H9 (cell line): ENCODE measurements around the gene YJU2. TPM values are rescaled to one million over a fixed set of nuclear protein-coding genes. Genes with fewer than 3 reads are reported as not detected.

ENCODE experiments used
- DNase-seq: peaks from one replicate; pipeline ENCODE4 v3.0.0-alpha.2; 2017
- H2AFZ ChIP-seq: one replicate; pipeline ENCODE4 v1.6.1; 2013; ENCODE audit warnings: mild to moderate bottlenecking, low read length, control low read depth, moderate library complexity
- H2AK5ac ChIP-seq: 2 replicates; pipeline ENCODE4 v1.6.1; 2013; ENCODE audit warnings: low read length, control low read depth, mixed read lengths; ENCODE audit not compliant: insufficient read length
- H2BK120ac ChIP-seq: one replicate; pipeline ENCODE4 v1.6.1; 2013; ENCODE audit warnings: low read depth, mild to moderate bottlenecking, low read length, control low read depth, inconsistent platforms; ENCODE audit not compliant: poor library complexity, severe bottlenecking
- H2BK12ac ChIP-seq: 2 replicates; pipeline ENCODE4 v1.6.1; 2013; ENCODE audit warnings: low read length, control low read depth, mixed read lengths, low read depth; ENCODE audit not compliant: insufficient read length
- H2BK15ac ChIP-seq: 2 replicates; pipeline ENCODE4 v1.6.1; 2013; ENCODE audit warnings: low read depth, low read length, control low read depth
- H2BK20ac ChIP-seq: one replicate; pipeline ENCODE4 v1.6.1; 2013; ENCODE audit warnings: low read depth, mild to moderate bottlenecking, low read length, control low read depth, inconsistent platforms; ENCODE audit not compliant: poor library complexity, severe bottlenecking
- H2BK5ac ChIP-seq: 2 replicates; pipeline ENCODE4 v1.6.1; 2013; ENCODE audit warnings: low read length, control low read depth, mixed read lengths; ENCODE audit not compliant: insufficient read length
- H3K14ac ChIP-seq: 2 replicates; pipeline ENCODE4 v1.6.1; 2013; ENCODE audit warnings: low read length, control low read depth; ENCODE audit not compliant: insufficient read depth
- H3K18ac ChIP-seq: 2 replicates; pipeline ENCODE4 v1.6.1; 2013; ENCODE audit warnings: low read depth, mild to moderate bottlenecking, mixed read lengths, low read length, control low read depth; ENCODE audit not compliant: insufficient read length
- H3K23ac ChIP-seq: 2 replicates; pipeline ENCODE4 v1.6.1; 2013; ENCODE audit warnings: low read length, control low read depth, mixed read lengths, low read depth; ENCODE audit not compliant: insufficient read length
- H3K23me2 ChIP-seq: 2 replicates; pipeline ENCODE4 v1.6.1; 2013; ENCODE audit warnings: low read depth, mild to moderate bottlenecking, mixed read lengths, low read length, control low read depth; ENCODE audit not compliant: insufficient read length, poor library complexity, severe bottlenecking
- H3K27ac ChIP-seq: 2 replicates; pipeline ENCODE4 v1.5.1; 2013; ENCODE audit warnings: low read length, control low read depth, mixed read lengths, low read depth; ENCODE audit not compliant: insufficient read length
- H3K27me3 ChIP-seq: 2 replicates; pipeline ENCODE4 v1.6.1; 2013; ENCODE audit warnings: low read length, control low read depth, inconsistent platforms; ENCODE audit not compliant: insufficient read depth
- H3K4ac ChIP-seq: 2 replicates; pipeline ENCODE4 v1.6.1; 2013; ENCODE audit warnings: low read depth, mild to moderate bottlenecking, control low read depth, inconsistent platforms, low read length, moderate library complexity
- H3K4me1 ChIP-seq: 2 replicates; pipeline ENCODE4 v1.6.1; 2013; ENCODE audit warnings: low read length, control low read depth, inconsistent platforms; ENCODE audit not compliant: insufficient read depth
- H3K4me2 ChIP-seq: 2 replicates; pipeline ENCODE4 v1.6.1; 2013; ENCODE audit warnings: low read length, control low read depth, mixed read lengths; ENCODE audit not compliant: insufficient read length, insufficient read depth
- H3K56ac ChIP-seq: 2 replicates; pipeline ENCODE4 v1.6.1; 2013; ENCODE audit warnings: low read depth, mild to moderate bottlenecking, mixed read lengths, low read length, control low read depth; ENCODE audit not compliant: insufficient read length
- H3K79me1 ChIP-seq: 2 replicates; pipeline ENCODE4 v1.6.1; 2013; ENCODE audit warnings: low read depth, mild to moderate bottlenecking, moderate library complexity, low read length, control low read depth, inconsistent platforms; ENCODE audit not compliant: insufficient read depth, poor library complexity, severe bottlenecking
- H3K79me2 ChIP-seq: 2 replicates; pipeline ENCODE4 v1.6.1; 2013; ENCODE audit warnings: low read length, control low read depth, inconsistent platforms; ENCODE audit not compliant: insufficient read depth
- H3K9ac ChIP-seq: 2 replicates; pipeline ENCODE4 v1.6.1; 2013; ENCODE audit warnings: low read length, control low read depth, mixed read lengths; ENCODE audit not compliant: insufficient read length; ENCODE audit errors: extremely low read depth
- H3K9me3 ChIP-seq: one replicate; pipeline ENCODE4 v1.6.1; 2013; ENCODE audit warnings: low read depth, low read length, inconsistent platforms; ENCODE audit not compliant: control insufficient read depth
- H3T11ph ChIP-seq: one replicate; pipeline ENCODE4 v1.6.1; 2013; ENCODE audit warnings: mild to moderate bottlenecking, low read length, control low read depth, inconsistent platforms
- H4K20me1 ChIP-seq: one replicate; pipeline ENCODE4 v1.6.1; 2013; ENCODE audit not compliant: control insufficient read depth, insufficient read length, insufficient read depth
- H4K5ac ChIP-seq: 2 replicates; pipeline ENCODE4 v1.6.1; 2013; ENCODE audit warnings: low read depth, mild to moderate bottlenecking, mixed read lengths, low read length, control low read depth; ENCODE audit not compliant: insufficient read length
- H4K8ac ChIP-seq: replicated peaks from 2 replicates; pipeline ENCODE4 v1.6.1; 2013; ENCODE audit warnings: low read length, control low read depth, mixed read lengths, low read depth; ENCODE audit not compliant: insufficient read length
- H4K91ac ChIP-seq: 2 replicates; pipeline ENCODE4 v1.6.1; 2013; ENCODE audit warnings: low read depth, mild to moderate bottlenecking, moderate library complexity, mixed read lengths, low read length, control low read depth; ENCODE audit not compliant: insufficient read length
- H3K27ac Mint-ChIP-seq, 3 experiments: 2 replicates in 2 of 3; 3 replicates in 1 of 3; pipeline ENCODE4 v1.8.0; 2020 to 2021; ENCODE audit warnings: mixed read lengths in 3 of 3, mild to moderate bottlenecking in 1 of 3, moderate library complexity in 1 of 3
- H3K27me3 Mint-ChIP-seq: 2 replicates; pipeline ENCODE4 v1.8.0; 2021; ENCODE audit warnings: low read depth, mild to moderate bottlenecking, moderate library complexity, mixed read lengths
- H3K36me3 Mint-ChIP-seq, 3 experiments: 2 replicates in 2 of 3; 3 replicates in 1 of 3; pipeline ENCODE4 v1.8.0; 2020 to 2021; ENCODE audit warnings: low read depth in 3 of 3, mixed read lengths in 3 of 3; ENCODE audit not compliant: insufficient read depth in 1 of 3
- H3K4me1 Mint-ChIP-seq, 2 experiments: 2 replicates each; pipeline ENCODE4 v1.8.0; 2020; ENCODE audit warnings: mixed read lengths in 2 of 2
- H3K4me3 Mint-ChIP-seq, 2 experiments: 2 replicates in 1 of 2; 3 replicates in 1 of 2; pipeline ENCODE4 v1.8.0; 2020 to 2021; ENCODE audit warnings: mild to moderate bottlenecking in 2 of 2, mixed read lengths in 2 of 2, moderate library complexity in 1 of 2
- H3K9me3 Mint-ChIP-seq, 2 experiments: 2 replicates in 1 of 2; 3 replicates in 1 of 2; pipeline ENCODE4 v1.8.0; 2020; ENCODE audit warnings: mild to moderate bottlenecking in 2 of 2, mixed read lengths in 2 of 2, moderate library complexity in 1 of 2
- WGBS: extraction: QIAGEN DNeasy Blood & Tissue Kit; methylation state at CpG from one replicate; pipeline ENCODE4 v1.1.7; 2013; ENCODE audit warnings: missing lambda C conversion rate, low lambda C conversion rate, mixed read lengths; ENCODE audit not compliant: insufficient read length; ENCODE audit errors: extremely low coverage; 5-methylcytosine and 5-hydroxymethylcytosine counted together
- total RNA-seq: library from RNA; stranded (reverse); gene quantifications from 2 replicates; pipeline ENCODE4 v1.2.1, GENCODE V29; 2021
- TF ChIP-seq, protein P1 (sequence below): fragments of 200-600 bp; sonication (generic); conservative IDR thresholded peaks from 3 replicates; pipeline ENCODE4 v1.8.0; 2021; ENCODE audit warnings: antibody characterized with exemption, mild to moderate bottlenecking

The YJU2 gene
- total RNA-seq, 1 experiment from 2014 or later, result 31.0 TPM

GRCh38 chr19:4291184-4291732, 44.4 kb downstream of the YJU2 start:
- H3K27ac Mint-ChIP-seq, result no peak overlapping the region
- no peak overlapping the region for H3K9ac ChIP-seq
- no peak overlapping the region for H3K56ac ChIP-seq
- no peak overlapping the region for H3K4me2 ChIP-seq
- H3K23me2 ChIP-seq, result no peaks in the 10 kb centered on the region
- TF ChIP-seq, protein P1, sequence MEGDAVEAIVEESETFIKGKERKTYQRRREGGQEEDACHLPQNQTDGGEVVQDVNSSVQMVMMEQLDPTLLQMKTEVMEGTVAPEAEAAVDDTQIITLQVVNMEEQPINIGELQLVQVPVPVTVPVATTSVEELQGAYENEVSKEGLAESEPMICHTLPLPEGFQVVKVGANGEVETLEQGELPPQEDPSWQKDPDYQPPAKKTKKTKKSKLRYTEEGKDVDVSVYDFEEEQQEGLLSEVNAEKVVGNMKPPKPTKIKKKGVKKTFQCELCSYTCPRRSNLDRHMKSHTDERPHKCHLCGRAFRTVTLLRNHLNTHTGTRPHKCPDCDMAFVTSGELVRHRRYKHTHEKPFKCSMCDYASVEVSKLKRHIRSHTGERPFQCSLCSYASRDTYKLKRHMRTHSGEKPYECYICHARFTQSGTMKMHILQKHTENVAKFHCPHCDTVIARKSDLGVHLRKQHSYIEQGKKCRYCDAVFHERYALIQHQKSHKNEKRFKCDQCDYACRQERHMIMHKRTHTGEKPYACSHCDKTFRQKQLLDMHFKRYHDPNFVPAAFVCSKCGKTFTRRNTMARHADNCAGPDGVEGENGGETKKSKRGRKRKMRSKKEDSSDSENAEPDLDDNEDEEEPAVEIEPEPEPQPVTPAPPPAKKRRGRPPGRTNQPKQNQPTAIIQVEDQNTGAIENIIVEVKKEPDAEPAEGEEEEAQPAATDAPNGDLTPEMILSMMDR, result no peak
- no peak overlapping the region for H2BK12ac ChIP-seq
- no peak overlapping the region for H2AFZ ChIP-seq
- no peak overlapping the region for H3K18ac ChIP-seq
- DNase-seq, result no peak
- H3K4me1 Mint-ChIP-seq, result peaks cover 5 to 15% of the 10 kb centered on the region in 2 experiments
- no peaks in the 10 kb centered on the region for H4K20me1 ChIP-seq
- H3K36me3 Mint-ChIP-seq, result no peaks in the 10 kb centered on the region
- H3K27me3 Mint-ChIP-seq, result peaks cover 19% of the 10 kb centered on the region
- no peak overlapping the region for H3K27ac ChIP-seq
- no peaks in the 10 kb centered on the region for H3K27me3 ChIP-seq
- WGBS, result no CpG with 5 or more reads among the region's 8 CpGs
- no peak overlapping the region for H4K8ac ChIP-seq
- H2BK20ac ChIP-seq, result no peak overlapping the region
- no peak overlapping the region for H3K4ac ChIP-seq
- no peak overlapping the region for H3K4me3 Mint-ChIP-seq
- no peaks in the 10 kb centered on the region; a peak in 1 of 5 replicates for H3K9me3 Mint-ChIP-seq
- H2BK5ac ChIP-seq, result no peak overlapping the region
- no peak overlapping the region for H3K23ac ChIP-seq
- H3K79me1 ChIP-seq, result no peaks in the 10 kb centered on the region
- no peak overlapping the region for H4K5ac ChIP-seq
- H3T11ph ChIP-seq, result no peak overlapping the region
- H3K9me3 ChIP-seq, result no peaks in the 10 kb centered on the region
- no peak overlapping the region for H2BK15ac ChIP-seq
- H3K4me1 ChIP-seq, result no peaks in the 10 kb centered on the region
- H2BK120ac ChIP-seq, result no peak overlapping the region
- H3K14ac ChIP-seq, result no peak overlapping the region; the same call in 1 of the 2 replicates
- no peak overlapping the region for H4K91ac ChIP-seq
- H2AK5ac ChIP-seq, result no peak overlapping the region
- H3K79me2 ChIP-seq, result no peaks in the 10 kb centered on the region
